ENCODE data around the gene NPEPPS.

Gene NPEPPS

GRCh38 chr17:47663912-47664623 lies 133.2 kb downstream of the NPEPPS start:
- DNase-seq (ENCODE audit: low read depth), result peak; percentile 38

- DNase-seq (ENCODE audit: low read depth), result no peak
Observed at GRCh38 chr17:47664624-47664941, 133.7 kb downstream of the NPEPPS start.

GRCh38 chr17:47665655-47666054 lies 134.7 kb downstream of the NPEPPS start:
- DNase-seq (ENCODE audit: low read depth), result no peak

GRCh38 chr17:47669081-47669480 lies 138.2 kb downstream of the NPEPPS start:
- DNase-seq (ENCODE audit: low read depth), result no peak

- DNase-seq (ENCODE audit: low read depth), result no peak
Observed at GRCh38 chr17:47670064-47670463, 139.2 kb downstream of the NPEPPS start.
